Kidney (tissue), 14 donors: Measurements from ENCODE around the gene SLC22A15. TPM values are rescaled to one million over a fixed set of nuclear protein-coding genes. Genes with fewer than 3 reads are reported as not detected.
A peak's percentile ranks its signal among the peaks of the same experiment; 100 is the strongest.

Source experiments
- DNase-seq, 5 donors: peaks; one replicate each; pipeline ENCODE4 v3.0.0-alpha.2; 2013 to 2020
- FAIRE-seq: peaks from 2 replicates; lab custom pipeline; 2012; peaks lifted over from hg19 to GRCh38; lab: Jason Lieb, UNC
- H3K27ac ChIP-seq, 2 donors: one replicate each; pipeline ENCODE4 v1.7.0; 2013; ENCODE audit warnings: low read depth in 2 of 2, low read length in 2 of 2, inconsistent platforms in 1 of 2
- H3K27me3 ChIP-seq: one replicate; pipeline ENCODE4 v1.7.1; 2013; ENCODE audit warnings: low read length, inconsistent platforms; ENCODE audit not compliant: control insufficient read depth, insufficient read depth
- H3K36me3 ChIP-seq, 3 donors: one replicate each; pipeline versions ENCODE4 v1.7.0 to v1.7.1; 2013; ENCODE audit warnings: low read length in 3 of 3, control low read depth in 1 of 3, inconsistent platforms in 1 of 3; ENCODE audit not compliant: insufficient read depth in 3 of 3, control insufficient read depth in 2 of 3
- H3K4me1 ChIP-seq, 3 donors: one replicate each; pipeline versions ENCODE4 v1.7.0 to v1.7.1; 2013; ENCODE audit warnings: low read length in 3 of 3, inconsistent platforms in 1 of 3, low read depth in 1 of 3; ENCODE audit not compliant: control insufficient read depth in 2 of 3, insufficient read depth in 2 of 3
- H3K4me3 ChIP-seq, 3 donors: one replicate each; pipeline versions ENCODE4 v1.7.0 to v1.8.1; 2013; ENCODE audit warnings: low read length in 3 of 3, control low read depth in 1 of 3, inconsistent platforms in 1 of 3
- H3K9ac ChIP-seq, 3 donors: one replicate each; pipeline versions ENCODE4 v1.7.0 to v1.7.1; 2013; ENCODE audit warnings: low read length in 3 of 3, control low read depth in 1 of 3, inconsistent platforms in 1 of 3
- H3K9me3 ChIP-seq, 3 donors: one replicate each; pipeline versions ENCODE4 v1.7.0 to v1.7.1; 2013; ENCODE audit warnings: low read length in 3 of 3, control low read depth in 1 of 3, inconsistent platforms in 1 of 3; ENCODE audit not compliant: control insufficient read depth in 2 of 3, insufficient read depth in 1 of 3
- intact Hi-C: fragments of 100-400 bp; cut with DNase I; formaldehyde crosslinking; loops from one replicate; pipeline ENCODE4 v1.11.1; 2022
- polyA plus RNA-seq: library from polyadenylated mRNA; stranded (reverse); fragments of 350-450 nt; fragmentation: Illumina TruSeq; extraction: RNeasy Lipid Tissue Mini Kit (QIAGEN cat#74804); gene quantifications from one replicate; pipeline ENCODE4 v1.2.3, GENCODE V29; 2014; ENCODE audit warnings: low read depth, low replicate concordance; ENCODE audit not compliant: insufficient read depth
- total RNA-seq: library from RNA; stranded (reverse); fragmentation: NEBNext Ultra II Directional; extraction: Animal tissue kit (Norgen Biotek cat#: 25700); gene quantifications from one replicate; pipeline ENCODE4 v1.2.1, GENCODE V29; 2021
- TF ChIP-seq, protein P1 (sequence below): IDR thresholded peaks from 3 replicates; pipeline ENCODE4 v1.5.1; 2012; ENCODE audit warnings: mild to moderate bottlenecking, moderate library complexity, borderline replicate concordance; ENCODE audit not compliant: insufficient read depth; ENCODE audit errors: extremely low read depth
- donor health status: control.
- donor health status: control.
- donor health status: control.
- donor health status: control.
- donor health status: control.
- donor health status: DM: yes; HTN: yes; CAD: no.
- donor health status: Normal renal cell carcinoma (clear cell type).

The SLC22A15 gene
- total and polyA plus RNA-seq, 2 donors from 2014 or later: 3.5 to 9.8 TPM

GRCh38 chr1:115951560-115951959 is 24.8 kb upstream of the SLC22A15 start:
- intact Hi-C loops: no loop called here
- Histone ChIP-seq H3K27me3 (no peaks in the 10 kb centered on the region), H3K9me3 (no peaks in the 10 kb centered on the region), H3K4me3 (no peak overlapping the region), H3K9ac (no peak overlapping the region), H3K36me3 (no peaks in the 10 kb centered on the region), H3K27ac (no peak overlapping the region), H3K4me1 (no peaks in the 10 kb centered on the region)
- no peak for DNase-seq
- TF ChIP-seq, protein P1, sequence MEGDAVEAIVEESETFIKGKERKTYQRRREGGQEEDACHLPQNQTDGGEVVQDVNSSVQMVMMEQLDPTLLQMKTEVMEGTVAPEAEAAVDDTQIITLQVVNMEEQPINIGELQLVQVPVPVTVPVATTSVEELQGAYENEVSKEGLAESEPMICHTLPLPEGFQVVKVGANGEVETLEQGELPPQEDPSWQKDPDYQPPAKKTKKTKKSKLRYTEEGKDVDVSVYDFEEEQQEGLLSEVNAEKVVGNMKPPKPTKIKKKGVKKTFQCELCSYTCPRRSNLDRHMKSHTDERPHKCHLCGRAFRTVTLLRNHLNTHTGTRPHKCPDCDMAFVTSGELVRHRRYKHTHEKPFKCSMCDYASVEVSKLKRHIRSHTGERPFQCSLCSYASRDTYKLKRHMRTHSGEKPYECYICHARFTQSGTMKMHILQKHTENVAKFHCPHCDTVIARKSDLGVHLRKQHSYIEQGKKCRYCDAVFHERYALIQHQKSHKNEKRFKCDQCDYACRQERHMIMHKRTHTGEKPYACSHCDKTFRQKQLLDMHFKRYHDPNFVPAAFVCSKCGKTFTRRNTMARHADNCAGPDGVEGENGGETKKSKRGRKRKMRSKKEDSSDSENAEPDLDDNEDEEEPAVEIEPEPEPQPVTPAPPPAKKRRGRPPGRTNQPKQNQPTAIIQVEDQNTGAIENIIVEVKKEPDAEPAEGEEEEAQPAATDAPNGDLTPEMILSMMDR: no peak
- FAIRE-seq: no peak

DNA sequence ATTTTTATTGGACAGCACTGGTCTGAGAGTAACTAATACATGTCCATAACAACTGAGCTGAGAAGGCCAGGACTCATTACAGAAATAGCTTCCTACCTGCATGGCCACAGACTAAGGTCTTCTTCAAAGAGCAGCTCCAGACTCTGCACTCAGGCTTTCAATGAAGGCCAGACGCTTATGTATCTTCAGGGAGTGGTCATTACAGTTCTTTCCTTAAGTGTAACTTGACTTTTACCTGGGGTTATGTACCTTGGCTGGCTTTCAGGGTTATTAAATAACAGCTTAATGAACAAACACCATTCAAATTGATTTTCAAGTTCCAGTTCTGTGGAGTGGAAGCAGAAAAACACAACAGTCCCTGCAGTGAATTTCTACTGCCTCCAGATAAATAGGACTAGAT is 23.8 kb upstream of the SLC22A15 start:
- intact Hi-C loops: no loop called here
- Histone ChIP-seq H3K36me3 (no peaks in the 10 kb centered on the region), H3K4me1 (no peaks in the 10 kb centered on the region), H3K4me3 (no peak overlapping the region), H3K9me3 (no peaks in the 10 kb centered on the region), H3K27me3 (no peaks in the 10 kb centered on the region), H3K9ac (no peak overlapping the region), H3K27ac (no peak overlapping the region)
- TF ChIP-seq, protein P1: no peak
- DNase-seq (peak in 1 of 5 donors; percentile 2), FAIRE-seq (no peak)

- Histone ChIP-seq H3K27me3 (no peaks in the 10 kb centered on the region), H3K36me3 (no peaks in the 10 kb centered on the region), H3K9ac (no peak overlapping the region), H3K4me1 (no peaks in the 10 kb centered on the region), H3K27ac (no peak overlapping the region), H3K4me3 (no peak overlapping the region), H3K9me3 (no peaks in the 10 kb centered on the region)
- DNase-seq (peak in 1 of 5 donors; percentile 8), FAIRE-seq (no peak)
- TF ChIP-seq, protein P1: no peak
- intact Hi-C loops: no loop called here
Measured at GRCh38 chr1:115953180-115953579, 23.1 kb upstream of the SLC22A15 start.

GRCh38 chr1:115954684-115955083 is 21.6 kb upstream of the SLC22A15 start:
- Histone ChIP-seq H3K4me1 (no peaks in the 10 kb centered on the region), H3K27me3 (no peaks in the 10 kb centered on the region), H3K9me3 (no peaks in the 10 kb centered on the region), H3K4me3 (no peak overlapping the region), H3K9ac (no peak overlapping the region), H3K27ac (no peak overlapping the region), H3K36me3 (no peaks in the 10 kb centered on the region)
- FAIRE-seq (no peak), DNase-seq (no peak)
- intact Hi-C loops: no loop called here
- TF ChIP-seq, protein P1: no peak
